Fibroblast of gingiva (primary cell): ENCODE data around the gene C2CD5.
"Not testable (repeated sequence)": the region's sequence is repeated elsewhere in the genome, so short reads cannot be mapped to it uniquely, and the experiment has no call there.

Experiments
- DNase-seq: peaks from one replicate; pipeline ENCODE4 v3.0.0-alpha.2; 2011; ENCODE audit warnings: low read depth

The C2CD5 gene

GRCh38 chr12:22477894-22478287 is 66.5 kb downstream of the C2CD5 start:
- no peak for DNase-seq

GRCh38 chr12:22477166-22477893 is 67.0 kb downstream of the C2CD5 start:
- peak; percentile 88 for DNase-seq

- no peak for DNase-seq
Measured at GRCh38 chr12:22476133-22476532, 68.2 kb downstream of the C2CD5 start.

GRCh38 chr12:22474970-22475720 is 69.2 kb downstream of the C2CD5 start:
- DNase-seq = peak; percentile 36

- no peak for DNase-seq
Measured at GRCh38 chr12:22473212-22473611, 71.1 kb downstream of the C2CD5 start.

GRCh38 chr12:22467190-22467589 is 77.2 kb downstream of the C2CD5 start:
- DNase-seq = peak; percentile 82

GRCh38 chr12:22463306-22463705 is 81.0 kb downstream of the C2CD5 start:
- DNase-seq = no peak

- no peak for DNase-seq
Measured at GRCh38 chr12:22461786-22462185, 82.6 kb downstream of the C2CD5 start.

- peak; percentile 55 for DNase-seq
Measured at GRCh38 chr12:22459838-22460490, 84.4 kb downstream of the C2CD5 start.

- no peak for DNase-seq
Measured at GRCh38 chr12:22458298-22458937, 85.9 kb downstream of the C2CD5 start.

GRCh38 chr12:22457085-22457484 is 87.3 kb downstream of the C2CD5 start:
- DNase-seq = no peak

- no peak for DNase-seq
Measured at GRCh38 chr12:22453511-22453910, 90.8 kb downstream of the C2CD5 start.

GRCh38 chr12:22447223-22447622 is 97.1 kb downstream of the C2CD5 start:
- DNase-seq = no peak

GRCh38 chr12:22444317-22444665 is 100.1 kb downstream of the C2CD5 start:
- not testable (repeated sequence) for DNase-seq

- DNase-seq = peak; percentile 66
Measured at GRCh38 chr12:22443379-22444316, 100.7 kb downstream of the C2CD5 start.

- no peak for DNase-seq
Measured at GRCh38 chr12:22437031-22437806, 107.1 kb downstream of the C2CD5 start.

- DNase-seq = no peak
Measured at GRCh38 chr12:22435583-22435982, 108.8 kb downstream of the C2CD5 start.

- no peak for DNase-seq
Measured at GRCh38 chr12:22431693-22432251, 112.6 kb downstream of the C2CD5 start.

GRCh38 chr12:22416801-22417200 is 127.5 kb downstream of the C2CD5 start:
- DNase-seq = no peak
